Posterior cingulate gyrus (tissue), 11 donors: Measurements from ENCODE around the gene ADCY10.
"Not testable (repeated sequence)": the region's sequence is repeated elsewhere in the genome, so short reads cannot be mapped to it uniquely, and the experiment has no call there.

ENCODE experiments used
- DNase-seq, 10 donors: peaks; one replicate each; pipeline versions ENCODE4 v3.0.0 to v3.0.0-alpha.2; 2020 to 2021; ENCODE audit warnings: mixed read lengths in 3 of 10
- intact Hi-C: fragments of 100-400 bp; cut with DNase I; formaldehyde crosslinking; loops from one replicate; pipeline ENCODE4 v1.15.1; 2023

The ADCY10 gene

GRCh38 chr1:167863191-167863920, 50.6 kb downstream of the ADCY10 start:
- DNase-seq, intact Hi-C loops: not testable (repeated sequence)

DNA sequence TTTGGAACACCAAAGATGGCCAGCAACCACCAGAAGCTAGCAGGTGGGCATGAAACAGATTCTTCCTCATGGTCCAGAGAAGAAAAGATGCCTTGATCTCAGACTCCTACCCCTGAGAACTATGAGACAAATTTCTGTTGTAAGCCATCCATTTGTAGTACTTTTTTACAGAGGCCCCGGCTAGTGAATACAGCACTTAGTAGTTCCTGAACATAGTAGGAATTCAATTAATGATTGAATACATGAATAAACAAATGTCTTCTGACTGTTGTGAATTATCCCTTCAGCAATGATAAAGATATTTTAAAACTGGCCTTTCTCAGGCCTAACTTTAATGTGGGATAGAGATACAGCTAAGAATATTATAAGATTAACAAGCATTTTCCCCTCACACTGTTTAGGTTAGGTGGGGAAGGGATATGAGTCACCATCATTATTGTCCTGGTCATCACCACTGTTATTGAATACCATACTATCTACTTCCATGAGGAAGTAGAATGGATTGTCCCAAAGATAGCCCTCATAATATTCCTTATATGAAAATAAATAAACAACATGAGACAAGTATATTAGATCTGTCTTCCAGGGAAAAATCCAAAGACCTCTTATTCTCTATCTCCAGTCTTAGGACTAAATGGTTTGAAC, 51.4 kb downstream of the ADCY10 start:
- DNase-seq: no peak
- intact Hi-C loops: no loop called here

DNA sequence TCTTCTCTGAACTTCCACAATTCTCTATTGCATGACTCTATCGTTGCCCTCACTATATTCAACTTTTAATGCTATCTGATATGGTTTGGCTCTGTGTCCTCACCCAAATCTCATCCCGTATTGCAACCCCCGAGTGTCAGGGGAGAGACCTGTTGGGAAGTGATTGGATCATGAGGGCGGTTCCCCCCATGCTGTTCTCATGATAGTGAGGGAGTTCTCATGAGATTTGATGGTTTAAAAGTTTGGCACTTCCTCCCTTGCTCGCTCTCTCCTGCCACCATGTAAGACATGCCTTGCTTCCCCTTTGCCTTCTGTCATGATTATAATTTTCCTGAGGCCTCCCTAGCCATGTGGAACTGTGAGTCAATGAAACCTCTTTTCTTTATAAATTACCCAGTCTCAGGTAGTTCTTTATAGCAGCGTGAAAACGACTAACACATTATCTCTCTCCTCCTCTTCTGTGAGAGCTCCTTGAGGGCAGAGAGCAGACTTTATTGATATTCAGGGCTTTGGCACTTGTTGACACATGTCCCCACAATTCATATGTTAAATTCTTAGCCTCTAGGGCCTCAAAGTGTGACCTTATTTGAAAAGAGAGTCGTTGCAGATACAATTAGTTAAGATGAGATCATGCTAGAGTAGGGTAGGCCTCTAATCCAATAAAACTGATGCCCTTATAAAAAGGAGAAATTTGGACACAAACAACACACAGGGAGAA, 52.1 kb downstream of the ADCY10 start:
- intact Hi-C loops: no loop called here
- no peak for DNase-seq

DNA sequence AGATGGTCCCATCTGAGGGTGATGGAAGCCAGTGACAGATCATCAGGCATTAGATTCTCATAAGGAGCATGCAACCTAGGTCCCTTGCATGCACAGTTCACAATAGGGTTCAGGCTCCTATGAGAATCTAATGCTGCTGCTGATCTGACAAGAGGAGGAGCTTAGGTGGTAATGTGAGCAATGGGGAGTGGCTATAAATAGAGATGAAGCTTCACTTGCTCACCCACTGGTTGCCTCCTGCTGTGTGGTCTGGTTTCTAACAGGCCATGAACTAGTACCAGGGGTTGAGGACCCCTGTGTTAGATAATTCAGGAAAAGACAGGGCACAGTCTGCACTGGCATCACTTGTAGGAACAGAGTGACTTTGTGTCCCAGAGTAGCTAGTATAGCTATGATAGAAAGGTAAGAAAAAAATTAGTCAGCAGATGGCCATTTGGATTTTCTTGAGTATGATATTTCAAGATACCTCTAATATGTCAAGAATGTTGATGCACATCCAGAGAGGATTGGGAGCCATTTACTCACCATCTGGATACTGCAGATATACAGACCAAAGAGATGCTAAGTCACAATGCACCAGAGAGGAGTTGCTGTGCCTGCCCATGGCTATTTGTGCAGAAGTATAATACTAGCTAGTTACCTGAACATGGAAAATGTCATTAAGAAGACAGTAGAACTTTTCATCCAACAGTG, 53.6 kb downstream of the ADCY10 start:
- DNase-seq: no peak
- intact Hi-C loops: no loop called here

GRCh38 chr1:167856711-167857418, 57.1 kb downstream of the ADCY10 start:
- intact Hi-C loops: no loop called here
- DNase-seq: no peak

DNA sequence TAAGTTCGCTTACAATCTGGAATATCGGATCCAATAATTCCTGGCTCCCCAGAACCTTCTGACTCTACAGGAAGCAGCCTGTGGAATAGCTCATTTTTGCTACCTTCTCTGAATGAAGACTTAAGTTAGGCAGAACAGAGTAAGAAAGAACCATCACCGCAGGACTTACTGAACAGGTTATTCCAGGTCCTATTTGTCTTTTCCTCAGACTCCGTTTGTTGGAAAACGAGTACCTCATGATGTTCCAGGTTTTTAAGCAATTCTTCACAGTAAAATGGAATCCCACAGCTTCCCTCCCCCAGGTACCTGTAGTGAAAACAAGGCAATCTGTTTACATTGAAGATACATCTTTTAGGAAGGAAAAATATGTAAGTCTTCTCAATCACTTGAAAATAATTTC, 59.8 kb downstream of the ADCY10 start:
- DNase-seq: no peak
- intact Hi-C loops: no loop called here

DNA sequence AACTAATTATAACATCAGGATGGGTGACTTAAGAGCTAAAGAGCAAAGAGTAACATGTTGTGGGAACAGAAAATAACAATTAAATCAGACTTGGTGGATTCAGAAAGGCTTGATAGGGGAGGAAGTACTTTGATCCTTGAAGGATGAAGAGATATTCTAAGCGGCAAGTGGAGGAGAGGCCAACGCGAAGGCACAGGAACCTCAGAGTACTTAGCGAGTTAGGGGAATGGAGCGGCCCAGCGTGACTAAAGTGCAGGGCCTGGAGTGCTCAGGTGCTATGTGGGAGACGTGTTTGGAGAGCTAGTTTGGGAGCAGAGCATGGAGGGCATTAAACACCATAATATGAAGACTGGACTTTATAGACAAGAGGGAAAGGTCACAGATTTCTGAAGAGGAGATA, 64.3 kb downstream of the ADCY10 start:
- DNase-seq: no peak
- intact Hi-C loops: no loop called here

- intact Hi-C loops: no loop called here
- no peak for DNase-seq
Observed at GRCh38 chr1:167842872-167843271, 71.1 kb downstream of the ADCY10 start.

DNA sequence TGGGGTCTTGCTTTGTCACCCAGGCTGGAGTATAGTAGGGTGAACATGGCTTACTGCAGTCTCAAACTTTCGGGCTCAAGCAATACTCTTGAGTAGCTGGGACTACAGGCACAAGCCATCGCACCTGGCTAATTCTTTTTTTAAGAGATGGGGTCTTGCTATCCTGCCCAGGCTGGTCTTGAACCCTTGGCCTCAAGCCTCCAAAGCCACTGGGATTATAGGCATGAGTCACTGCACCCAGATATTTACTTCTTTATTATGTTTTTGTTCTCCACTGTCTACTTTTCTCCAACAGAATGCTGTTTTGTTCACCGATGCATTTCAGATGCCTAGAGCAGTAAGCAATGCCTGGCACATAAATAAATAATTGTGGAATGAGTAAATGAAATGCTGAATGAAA, 72.4 kb downstream of the ADCY10 start:
- intact Hi-C loops: no loop called here
- DNase-seq: no peak

DNA sequence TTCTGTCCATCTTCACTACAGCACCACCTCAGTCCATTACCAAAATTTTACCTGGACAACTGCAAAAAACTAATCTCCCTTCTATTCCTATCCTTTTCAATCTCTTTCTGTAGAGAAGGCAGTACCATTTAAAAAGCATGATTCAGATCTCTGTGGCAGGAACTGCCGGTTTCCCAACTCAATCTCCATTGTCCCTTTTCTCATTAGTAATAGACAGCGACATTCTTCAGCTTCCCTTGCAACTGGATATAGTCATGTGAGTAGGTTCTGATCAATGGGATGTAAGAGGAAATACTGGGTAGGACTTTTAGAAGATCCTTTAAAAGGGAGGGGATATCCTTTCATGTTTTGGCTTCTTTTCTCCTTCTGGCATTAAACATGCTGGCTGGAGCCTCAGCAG, 74.9 kb downstream of the ADCY10 start:
- no peak for DNase-seq
- intact Hi-C loops: no loop called here

GRCh38 chr1:167837326-167837725, 76.6 kb downstream of the ADCY10 start:
- intact Hi-C loops: no loop called here
- DNase-seq: no peak

DNA sequence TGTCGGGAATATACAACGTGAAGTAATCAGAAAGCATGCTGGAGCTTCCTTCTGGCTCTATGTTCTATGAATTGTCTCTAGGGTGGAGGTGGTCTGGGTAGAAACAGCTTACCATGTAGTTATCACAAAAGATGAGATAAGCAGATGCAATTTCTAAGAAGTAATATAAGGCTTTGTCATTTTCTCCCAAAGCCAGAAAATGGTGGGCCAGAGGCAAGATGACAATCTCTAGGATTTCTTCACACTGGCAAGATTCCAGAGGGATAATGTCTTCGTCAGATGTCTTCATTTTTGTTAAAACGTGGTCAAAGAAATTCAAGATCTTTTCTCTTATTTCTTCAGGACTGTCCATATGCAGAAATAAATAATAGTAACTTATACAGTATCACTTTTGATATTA, 77.7 kb downstream of the ADCY10 start:
- DNase-seq: no peak
- intact Hi-C loops: no loop called here

- intact Hi-C loops: no loop called here
Observed at GRCh38 chr1:167833904-167834303, 80.0 kb downstream of the ADCY10 start.

DNA sequence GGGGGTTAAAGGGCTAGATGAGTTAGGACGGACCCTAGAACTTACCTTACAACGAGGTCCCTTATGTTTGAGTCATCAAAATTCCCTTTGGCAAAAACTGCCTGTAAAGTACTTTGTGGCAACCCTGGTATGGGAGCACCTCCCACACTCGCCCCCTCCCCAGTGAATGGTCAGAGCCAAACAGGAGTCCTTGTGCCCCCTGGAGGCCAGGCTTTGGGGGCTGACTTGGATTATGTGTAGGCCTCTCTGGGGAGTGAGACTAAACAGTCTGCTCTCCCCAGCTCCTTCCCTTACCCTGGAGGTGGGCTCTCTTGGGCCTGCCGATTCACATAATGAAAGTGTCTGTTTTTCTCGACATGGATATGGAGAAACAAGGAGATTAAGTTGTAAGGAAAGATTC, 81.2 kb downstream of the ADCY10 start:
- DNase-seq: no peak
- intact Hi-C loops: no loop called here

More at GRCh38 chr1:167833904-167834303, 80.0 kb downstream of the ADCY10 start:
- DNase-seq: no peak

DNA sequence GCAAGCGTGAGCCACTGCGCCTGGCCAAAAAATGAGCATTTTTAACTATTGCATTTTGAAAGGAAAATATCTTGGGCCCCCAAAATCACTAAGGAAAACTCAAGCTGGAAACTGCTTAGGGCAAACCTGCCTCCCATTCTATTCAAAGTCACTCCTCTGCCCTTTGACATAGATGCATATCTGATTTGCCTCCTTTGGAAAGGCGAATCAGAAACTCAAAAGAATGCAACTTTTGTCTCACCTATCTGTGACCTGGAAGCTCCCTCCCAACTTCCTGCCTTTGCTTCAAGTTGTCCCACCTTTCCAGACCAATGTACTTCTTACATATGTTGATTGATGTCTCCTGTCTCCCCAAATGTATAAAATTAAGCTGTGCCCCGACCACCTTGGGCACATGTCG, 83.3 kb downstream of the ADCY10 start:
- DNase-seq, intact Hi-C loops: not testable (repeated sequence)

- intact Hi-C loops: no loop called here
Observed at GRCh38 chr1:167829868-167830267, 84.1 kb downstream of the ADCY10 start.

DNA sequence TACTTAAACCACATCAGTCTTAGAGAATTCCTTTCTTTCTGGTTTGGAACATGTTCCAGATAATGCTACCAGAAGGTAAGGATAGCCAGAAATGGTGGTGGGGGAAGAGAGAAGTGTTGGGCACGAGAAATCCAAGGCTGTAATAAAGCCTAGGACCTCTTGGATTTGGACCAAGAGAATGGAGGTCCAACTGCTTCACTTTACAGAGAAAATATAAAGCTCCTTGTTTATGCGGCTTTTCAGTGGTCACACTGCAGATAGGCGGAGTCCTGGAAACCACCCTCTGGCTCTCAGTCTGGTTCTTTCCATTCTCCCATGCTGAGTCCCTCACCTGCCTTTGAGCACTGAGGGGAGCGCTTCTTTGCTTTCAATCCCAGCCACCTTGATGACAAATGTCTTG, 87.8 kb downstream of the ADCY10 start:
- intact Hi-C loops: no loop called here
- no peak for DNase-seq

More at GRCh38 chr1:167829868-167830267, 84.1 kb downstream of the ADCY10 start:
- DNase-seq: no peak

DNA sequence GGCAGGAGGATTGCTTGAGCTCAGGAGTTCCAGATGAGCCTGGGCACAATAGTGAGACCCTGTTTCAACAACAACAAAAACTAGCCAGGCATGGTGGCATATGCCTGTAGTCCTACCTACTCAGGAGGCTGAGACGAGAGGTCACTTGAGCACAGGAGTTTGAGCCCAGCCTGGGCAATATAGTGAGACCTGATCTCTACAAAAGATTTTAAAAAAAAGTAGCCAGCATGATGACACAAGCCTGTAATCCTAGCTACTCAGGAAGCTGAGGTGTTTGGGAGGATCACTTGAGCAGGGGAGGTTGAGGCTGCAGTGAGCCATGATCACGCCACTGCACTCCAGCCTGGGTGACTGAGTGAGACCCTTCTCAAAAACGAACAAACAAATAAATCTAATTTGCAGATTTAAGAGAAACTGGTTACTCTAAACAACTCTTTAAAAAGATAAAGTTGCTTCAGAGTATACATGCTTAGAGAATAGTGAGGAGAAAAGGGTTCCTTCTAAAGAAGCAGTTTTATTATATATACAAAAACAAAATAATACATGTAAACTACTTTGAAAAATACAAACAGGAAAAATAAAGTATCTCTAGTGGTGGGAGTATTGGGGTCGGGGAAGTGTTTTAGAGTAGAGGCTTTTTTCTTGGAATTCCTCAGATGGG, 88.4 kb downstream of the ADCY10 start:
- intact Hi-C loops: no loop called here
- DNase-seq: no peak

DNA sequence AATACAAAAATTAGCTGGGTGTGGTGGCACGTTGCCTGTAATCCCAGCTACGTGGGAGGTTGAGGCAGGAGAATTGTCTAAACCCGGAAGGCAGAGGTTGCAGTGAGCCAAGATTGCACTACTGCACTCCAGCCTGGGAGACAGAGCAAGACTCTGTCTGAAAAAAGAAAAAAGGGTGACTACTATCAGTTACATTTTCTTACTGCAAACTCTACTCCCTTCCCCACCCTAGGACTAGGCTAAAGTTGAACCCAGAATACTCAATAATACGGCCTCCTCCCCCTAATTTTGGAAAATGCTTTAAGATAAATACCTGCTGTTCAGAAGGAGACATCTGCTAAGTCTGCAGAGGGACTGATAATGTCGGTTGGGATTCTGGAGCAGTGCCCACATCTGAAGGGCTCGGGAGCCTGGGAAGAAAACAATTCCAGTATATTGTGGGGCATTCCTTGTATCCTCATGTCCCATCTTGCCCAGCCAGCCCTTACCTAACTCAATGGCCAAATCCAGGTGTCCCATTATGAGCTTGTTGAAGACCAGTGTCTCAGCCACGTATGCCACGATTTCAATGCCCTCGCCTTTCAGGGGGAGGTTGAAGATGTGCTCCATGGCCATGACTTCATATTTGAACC, 89.7 kb downstream of the ADCY10 start:
- DNase-seq: no peak
- intact Hi-C loops: no loop called here
